Neural cell (in vitro differentiated cells): ENCODE results near the gene HLA-G.

ENCODE experiments used
- CTCF ChIP-seq: fragments of 450-650 bp; IDR thresholded peaks from 2 replicates; pipeline ENCODE4 v1.5.1; 2014; ENCODE audit warnings: antibody characterized with exemption, mild to moderate bottlenecking, moderate library complexity; ENCODE audit not compliant: poor library complexity, severe bottlenecking
- EP300 ChIP-seq: fragments of 450-650 bp; conservative IDR thresholded peaks from 2 replicates; pipeline ENCODE4 v1.6.1; 2014; ENCODE audit warnings: antibody characterized with exemption, mild to moderate bottlenecking, moderate library complexity; ENCODE audit not compliant: poor library complexity, severe bottlenecking
- EZH2 ChIP-seq: fragments of 200-600, 300-800 bp; shearing (Covaris generic), sonication (generic); IDR thresholded peaks from 2 replicates; pipeline ENCODE4 v1.6.1; 2014; ENCODE audit warnings: antibody characterized with exemption, low read length, borderline replicate concordance, mild to moderate bottlenecking; ENCODE audit not compliant: insufficient read depth, poor library complexity, severe bottlenecking
- MXI1 ChIP-seq: fragments of 450-650 bp; conservative IDR thresholded peaks from 2 replicates; pipeline ENCODE4 v1.6.1; 2014; ENCODE audit warnings: antibody characterized with exemption, mild to moderate bottlenecking; ENCODE audit not compliant: poor library complexity, severe bottlenecking
- POLR2AphosphoS5 ChIP-seq: IDR thresholded peaks from 2 replicates; pipeline ENCODE4 v1.6.1; 2012
- REST ChIP-seq: IDR thresholded peaks from 2 replicates; pipeline ENCODE4 v1.6.1; 2012; ENCODE audit warnings: borderline replicate concordance
- SMC3 ChIP-seq: fragments of 450-650 bp; conservative IDR thresholded peaks from 2 replicates; pipeline ENCODE4 v1.6.1; 2014; ENCODE audit warnings: antibody characterized with exemption, mild to moderate bottlenecking, moderate library complexity; ENCODE audit not compliant: poor library complexity
- TAF1 ChIP-seq: IDR thresholded peaks from 2 replicates; pipeline ENCODE4 v1.6.1; 2012; ENCODE audit warnings: low read depth

- TF ChIP-seq CTCF (no peak), EP300 (no peak), EZH2 (no peak), SMC3 (no peak), MXI1 (no peak), POLR2AphosphoS5 (no peak), TAF1 (no peak), REST (no peak)
Observed at GRCh38 chr6:29793796-29794195, 33.8 kb upstream of the HLA-G start.
